GM12872 (cell line): Measurements from ENCODE around the gene LRRC14B.

Experiments
- TF ChIP-seq, protein P1 (sequence below): IDR thresholded peaks from 3 replicates; pipeline ENCODE4 v1.5.1; 2011; ENCODE audit warnings: low read depth, mild to moderate bottlenecking, low read length, moderate library complexity; ENCODE audit not compliant: insufficient read depth

LRRC14B gene

DNA sequence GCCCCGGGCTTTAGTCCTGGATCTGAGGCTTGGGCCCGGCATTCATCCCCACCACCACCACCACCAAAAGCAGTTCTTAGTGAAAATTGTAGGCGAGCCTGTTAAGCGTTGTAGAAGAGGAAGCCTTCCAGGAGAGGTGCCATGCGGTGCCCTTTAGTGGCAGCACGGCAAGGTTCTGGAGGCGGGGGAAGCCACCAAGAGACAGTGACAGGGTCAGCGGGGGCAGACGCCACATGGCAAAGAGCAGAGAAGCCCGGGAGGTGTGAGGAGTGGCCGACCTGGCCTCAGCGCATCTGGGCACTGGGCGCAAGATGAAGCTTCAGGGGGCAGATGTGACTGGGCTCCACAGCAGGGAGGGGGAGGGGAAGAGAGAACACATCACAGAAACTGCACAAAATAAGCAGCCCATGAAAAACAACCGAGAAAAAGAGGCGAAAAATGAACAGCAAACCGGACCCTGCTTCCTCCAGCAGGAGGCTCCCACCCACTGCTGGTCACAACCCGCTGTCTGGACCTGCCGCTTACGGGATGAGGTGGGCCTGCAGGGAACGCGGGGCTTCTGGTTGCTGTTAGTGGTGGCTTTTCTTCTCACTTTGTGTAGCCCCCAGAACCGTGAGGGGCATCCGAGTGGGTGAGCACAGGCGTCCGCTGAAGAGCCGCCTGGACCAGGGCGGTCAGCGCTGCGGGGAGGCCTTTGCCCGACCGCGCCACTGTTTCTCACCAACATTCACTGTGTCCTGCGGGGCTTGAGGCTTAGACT, 4.3 kb downstream of the LRRC14B start:
- TF ChIP-seq, protein P1, sequence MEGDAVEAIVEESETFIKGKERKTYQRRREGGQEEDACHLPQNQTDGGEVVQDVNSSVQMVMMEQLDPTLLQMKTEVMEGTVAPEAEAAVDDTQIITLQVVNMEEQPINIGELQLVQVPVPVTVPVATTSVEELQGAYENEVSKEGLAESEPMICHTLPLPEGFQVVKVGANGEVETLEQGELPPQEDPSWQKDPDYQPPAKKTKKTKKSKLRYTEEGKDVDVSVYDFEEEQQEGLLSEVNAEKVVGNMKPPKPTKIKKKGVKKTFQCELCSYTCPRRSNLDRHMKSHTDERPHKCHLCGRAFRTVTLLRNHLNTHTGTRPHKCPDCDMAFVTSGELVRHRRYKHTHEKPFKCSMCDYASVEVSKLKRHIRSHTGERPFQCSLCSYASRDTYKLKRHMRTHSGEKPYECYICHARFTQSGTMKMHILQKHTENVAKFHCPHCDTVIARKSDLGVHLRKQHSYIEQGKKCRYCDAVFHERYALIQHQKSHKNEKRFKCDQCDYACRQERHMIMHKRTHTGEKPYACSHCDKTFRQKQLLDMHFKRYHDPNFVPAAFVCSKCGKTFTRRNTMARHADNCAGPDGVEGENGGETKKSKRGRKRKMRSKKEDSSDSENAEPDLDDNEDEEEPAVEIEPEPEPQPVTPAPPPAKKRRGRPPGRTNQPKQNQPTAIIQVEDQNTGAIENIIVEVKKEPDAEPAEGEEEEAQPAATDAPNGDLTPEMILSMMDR = no peak

GRCh38 chr5:196350-196749, 5.1 kb downstream of the LRRC14B start:
- TF ChIP-seq, protein P1 = no peak

DNA sequence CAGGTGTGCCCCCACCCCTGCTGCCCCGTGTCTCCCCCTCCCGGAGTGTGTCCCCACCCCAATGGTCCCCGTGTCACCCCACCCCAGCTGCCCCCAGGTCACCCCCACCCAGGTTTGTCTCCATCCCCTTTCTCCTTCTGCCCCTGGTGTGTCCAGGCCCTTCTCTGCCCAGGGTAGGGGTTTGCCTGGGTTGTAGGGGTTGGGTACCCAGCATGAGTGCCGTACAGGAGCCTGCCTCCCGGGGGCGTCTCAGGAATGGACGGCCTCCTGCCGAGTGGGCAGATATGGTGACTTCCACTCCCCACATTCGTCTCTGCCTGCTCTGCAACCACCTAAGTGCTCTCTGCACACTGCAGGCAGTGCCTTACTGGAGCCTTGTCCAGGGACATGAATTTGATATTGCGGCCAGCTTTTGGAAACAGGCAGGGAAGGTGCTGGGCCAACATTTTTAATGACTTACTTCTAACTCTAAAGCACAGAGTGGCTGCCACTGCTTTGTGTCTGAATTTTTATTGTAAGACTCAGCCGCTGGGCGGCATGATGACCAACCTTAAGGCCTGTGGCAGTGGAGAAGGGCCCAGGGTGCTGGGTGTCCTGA, 6.7 kb downstream of the LRRC14B start:
- TF ChIP-seq, protein P1 = no peak

DNA sequence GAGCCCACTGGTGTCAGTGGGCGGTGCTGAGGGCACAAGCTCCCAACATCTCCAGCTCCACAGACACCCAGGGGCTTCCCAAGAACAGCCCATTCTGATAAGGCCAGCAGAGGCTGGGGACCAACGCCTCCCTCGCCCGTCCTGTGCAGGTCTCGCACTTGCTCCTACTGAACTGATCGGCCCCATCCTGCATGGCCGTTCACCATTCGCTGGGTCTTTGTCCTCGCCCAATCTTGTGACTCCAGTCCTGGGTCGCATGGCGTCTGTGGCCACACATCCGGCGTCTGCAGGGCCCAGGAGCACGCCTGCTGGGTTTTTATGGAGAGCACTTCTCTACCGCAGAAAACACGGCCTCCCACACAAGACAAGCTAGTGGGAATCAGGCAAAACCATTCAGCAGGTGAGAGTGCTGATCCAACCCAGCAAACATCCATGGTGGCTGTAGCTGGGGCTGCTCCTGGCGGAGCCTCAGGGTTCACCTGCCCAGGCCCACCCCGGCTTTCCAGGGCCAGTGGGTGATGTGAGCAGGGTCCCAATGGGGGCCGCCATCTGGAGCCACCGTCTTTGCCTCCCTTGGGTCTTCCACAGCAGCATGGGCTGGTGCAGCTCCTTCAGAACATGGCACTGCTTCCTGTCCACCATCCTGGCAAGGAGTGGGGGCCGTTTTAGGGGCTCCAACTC, 7.4 kb downstream of the LRRC14B start:
- TF ChIP-seq, protein P1 = no peak

GRCh38 chr5:199197-199949, 8.1 kb downstream of the LRRC14B start:
- TF ChIP-seq, protein P1 = no peak

DNA sequence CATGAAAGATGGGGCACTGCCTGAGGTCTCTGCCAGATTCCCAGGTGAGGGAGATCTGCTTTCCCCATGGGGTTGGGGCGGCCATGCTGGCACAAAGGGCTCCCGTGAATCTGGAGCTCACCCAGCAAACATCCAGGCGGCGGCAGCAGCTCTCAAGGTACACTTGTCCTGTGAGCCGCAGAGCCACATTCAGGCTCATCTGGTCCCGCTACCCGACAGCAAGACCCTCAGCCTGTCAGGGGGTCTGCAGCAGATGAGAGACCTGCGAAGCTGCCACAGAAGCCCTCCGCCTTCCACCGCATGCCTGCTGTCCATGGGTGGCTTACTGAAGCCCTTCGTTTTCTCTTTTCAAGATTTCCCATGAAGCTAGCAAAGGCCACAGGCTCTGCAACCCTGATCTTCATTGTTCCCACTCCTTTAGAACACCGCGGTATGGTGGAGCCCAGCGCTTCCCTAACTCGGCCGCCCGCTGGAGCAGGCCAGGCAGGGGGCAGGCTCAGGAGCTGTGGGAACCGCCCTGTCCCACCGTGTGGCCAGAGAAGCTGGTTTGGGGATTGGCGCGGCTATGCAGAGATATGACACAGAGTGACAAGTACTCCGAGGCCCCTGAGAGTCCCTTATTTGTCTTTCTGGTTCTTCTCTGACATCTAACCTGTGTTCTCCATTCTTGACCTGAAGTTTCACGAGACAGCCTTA, 8.8 kb downstream of the LRRC14B start:
- TF ChIP-seq, protein P1 = no peak
